A673 (cell line): ENCODE results near the gene TAF4. TPM values are rescaled to one million over a fixed set of nuclear protein-coding genes. Genes with fewer than 3 reads are reported as not detected.

Source experiments
- BruUV-seq: library from RNA; stranded (reverse); fragments of 400-500 nt; replicated peaks from 2 replicates; lab custom pipeline; 2021; lab: Mats Ljungman, UMichigan
- CTCF ChIA-PET: fragments of 300-600 bp; sonication (Branson Sonifier 250); formaldehyde crosslinking; loops from one replicate; lab custom pipeline; 2022; ENCODE audit warnings: antibody characterized with exemption; lab: Charles Lee
- POLR2A ChIA-PET: fragments of 300-600 bp; sonication (Branson Sonifier 250); formaldehyde crosslinking; loops from one replicate; lab custom pipeline; 2022; ENCODE audit warnings: antibody characterized with exemption; ENCODE audit not compliant: low non-redundant PET; lab: Charles Lee
- DNase-seq: peaks from one replicate; pipeline ENCODE4 v3.0.0-alpha.2; 2015; ENCODE audit warnings: low spot score
- H3K27ac ChIP-seq: fragments of 200-600 bp; sonication (generic); 2 replicates; pipeline ENCODE4 v1.5.1; 2016; ENCODE audit warnings: mixed run types, low read depth, mild to moderate bottlenecking, mixed read lengths, antibody characterized with exemption, low read length; ENCODE audit not compliant: poor library complexity, severe bottlenecking
- H3K27me3 ChIP-seq: fragments of 200-600 bp; sonication (generic); replicated peaks from 2 replicates; pipeline ENCODE4 v1.6.1; 2017; ENCODE audit warnings: mixed run types, low read depth, mild to moderate bottlenecking, mixed read lengths, antibody characterized with exemption, low read length; ENCODE audit not compliant: insufficient read depth, poor library complexity
- H3K36me3 ChIP-seq: fragments of 200-600 bp; sonication (generic); 2 replicates; pipeline ENCODE4 v1.6.1; 2016; ENCODE audit warnings: mixed run types, mild to moderate bottlenecking, mixed read lengths, antibody characterized with exemption, low read length; ENCODE audit not compliant: insufficient read depth, poor library complexity, severe bottlenecking
- H3K4me1 ChIP-seq: fragments of 200-600 bp; sonication (generic); 2 replicates; pipeline ENCODE4 v1.6.1; 2017; ENCODE audit warnings: mixed run types, mild to moderate bottlenecking, mixed read lengths, antibody characterized with exemption, low read length; ENCODE audit not compliant: insufficient read depth, poor library complexity, severe bottlenecking
- H3K4me3 ChIP-seq: fragments of 200-600 bp; sonication (generic); 2 replicates; pipeline ENCODE4 v1.5.1; 2016; ENCODE audit warnings: low read depth, mixed run types, mild to moderate bottlenecking, mixed read lengths, low read length; ENCODE audit not compliant: poor library complexity, severe bottlenecking
- H3K9me3 ChIP-seq: fragments of 200-600 bp; sonication (generic); 2 replicates; pipeline ENCODE4 v1.6.1; 2016; ENCODE audit warnings: mixed run types, low read depth, mild to moderate bottlenecking, mixed read lengths, antibody characterized with exemption, low read length; ENCODE audit not compliant: poor library complexity, severe bottlenecking
- CTCF ChIP-seq: fragments of 300-800, 200-600 bp; sonication (generic); conservative IDR thresholded peaks from 2 replicates; pipeline ENCODE4 v1.5.1; 2017; ENCODE audit warnings: low read depth, mild to moderate bottlenecking, antibody characterized with exemption, low read length, moderate library complexity, mixed read lengths
- EZH2 ChIP-seq: fragments of 200-600 bp; sonication (generic); IDR thresholded peaks from 2 replicates; pipeline ENCODE4 v1.6.1; 2017; ENCODE audit warnings: borderline replicate concordance, low read depth, mild to moderate bottlenecking, mixed read lengths, antibody characterized with exemption, low read length; ENCODE audit not compliant: poor library complexity, severe bottlenecking
- intact Hi-C: fragments of 100-400 bp; cut with micrococcal nuclease; formaldehyde crosslinking; loops from one replicate; pipeline ENCODE4 v1.10.0; 2022; ENCODE audit not compliant: unreplicated experiment
- total RNA-seq: library from RNA; stranded (reverse); gene quantifications from 2 replicates; pipeline ENCODE4 v1.2.3, GENCODE V29; 2021

TAF4 gene
- total RNA-seq, 1 experiment from 2014 or later: 37.0 TPM

GRCh38 chr20:62009869-62010445 is 55.7 kb downstream of the TAF4 start:
- intact Hi-C loops: no loop called here
- H3K36me3 ChIP-seq: peaks cover 38% of the 10 kb centered on the region
- no TSS peak for BruUV-seq
- no peaks in the 10 kb centered on the region for H3K27me3 ChIP-seq
- H3K9me3 ChIP-seq: no peaks in the 10 kb centered on the region
- peaks cover 4% of the 10 kb centered on the region for H3K4me1 ChIP-seq
- H3K4me3 ChIP-seq: no peak overlapping the region
- TF ChIP-seq EZH2 (no peak), CTCF (no peak)
- no peak overlapping the region for H3K27ac ChIP-seq
- POLR2A ChIA-PET: no interaction called here
- CTCF ChIA-PET: interaction anchor here (1.9 kb wide), 1 partner anchor 373 kb away, joined by 6 read pairs; no protein-coding TSS in a partner anchor
- no peak for DNase-seq

- Histone ChIP-seq H3K9me3 (no peaks in the 10 kb centered on the region), H3K27me3 (no peaks in the 10 kb centered on the region), H3K36me3 (peaks cover 38% of the 10 kb centered on the region), H3K4me1 (peaks cover 4% of the 10 kb centered on the region), H3K27ac (no peak overlapping the region), H3K4me3 (no peak overlapping the region)
- no TSS peak for BruUV-seq
- intact Hi-C loops: no loop called here
- ChIA-PET CTCF (no interaction called here), POLR2A (no interaction called here)
- TF ChIP-seq EZH2 (no peak), CTCF (no peak)
- DNase-seq: no peak
Measured at GRCh38 chr20:62009322-62009721, 56.4 kb downstream of the TAF4 start.

GRCh38 chr20:62008643-62009183 is 57.0 kb downstream of the TAF4 start:
- Histone ChIP-seq H3K4me3 (no peak overlapping the region), H3K27ac (no peak overlapping the region), H3K4me1 (peaks cover 4% of the 10 kb centered on the region), H3K27me3 (no peaks in the 10 kb centered on the region), H3K9me3 (no peaks in the 10 kb centered on the region), H3K36me3 (peaks cover 41% of the 10 kb centered on the region)
- intact Hi-C loops: no loop called here
- no peak for TF ChIP-seq EZH2
- no peak for TF ChIP-seq CTCF
- CTCF ChIA-PET: no interaction called here
- no peak for DNase-seq
- BruUV-seq: no TSS peak
- POLR2A ChIA-PET: no interaction called here
